Thyroid gland (tissue), 4 donors: ENCODE measurements around the gene CCDC97. TPM values are rescaled to one million over a fixed set of nuclear protein-coding genes. Genes with fewer than 3 reads are reported as not detected.
"Not testable (repeated sequence)": the region's sequence is repeated elsewhere in the genome, so short reads cannot be mapped to it uniquely, and the experiment has no call there.

Experiments used
- DNase-seq, 2 donors: peaks; one replicate each; pipeline ENCODE4 v3.0.0-alpha.2; 2019
- H3K27ac ChIP-seq, 3 donors: fragments of 200-600 bp; sonication (generic); 1 replicate in 2 of 3; 2 replicates in 1 of 3; pipeline ENCODE4 v1.5.1; 2016 to 2019; ENCODE audit warnings: mild to moderate bottlenecking in 1 of 3, moderate library complexity in 1 of 3
- H3K27me3 ChIP-seq: fragments of 200-600 bp; sonication (generic); one replicate; pipeline ENCODE4 v1.5.1; 2019
- H3K36me3 ChIP-seq, 2 donors: fragments of 200-600 bp; sonication (generic); one replicate each; pipeline ENCODE4 v1.5.1; 2016 to 2019
- H3K4me1 ChIP-seq, 2 donors: fragments of 200-600 bp; sonication (generic); one replicate each; pipeline ENCODE4 v1.5.1; 2017 to 2019
- H3K4me3 ChIP-seq, 3 donors: fragments of 200-600 bp; sonication (generic); replicated peaks in 1 of 3; 1 replicate in 2 of 3; 2 replicates in 1 of 3; pipeline ENCODE4 v1.5.1; 2016; ENCODE audit warnings: mild to moderate bottlenecking in 1 of 3
- H3K9me3 ChIP-seq: fragments of 200-600 bp; sonication (generic); one replicate; pipeline ENCODE4 v1.5.1; 2017
- CTCF ChIP-seq, 6 experiments: fragments of 200-600 bp in 3 of 6; fragments of 450-650 bp in 3 of 6; sonication (generic) in 3 of 6; IDR thresholded peaks; one replicate each; pipeline ENCODE4 v1.5.1; 2016 to 2019; ENCODE audit warnings: antibody characterized with exemption in 6 of 6, mild to moderate bottlenecking in 2 of 6, inconsistent platforms in 1 of 6, moderate library complexity in 1 of 6
- POLR2A ChIP-seq, 2 donors: fragments of 450-650 bp; IDR thresholded peaks; one replicate each; pipeline ENCODE4 v1.6.1; 2017; ENCODE audit warnings: antibody characterized with exemption in 2 of 2, mild to moderate bottlenecking in 2 of 2, moderate library complexity in 1 of 2
- WGBS, 2 donors: methylation state at CpG; one replicate each; pipeline ENCODE4 v1.1.5; 2017; 5-methylcytosine and 5-hydroxymethylcytosine counted together
- intact Hi-C: fragments of 100-400 bp; cut with DNase I; formaldehyde crosslinking; loops from one replicate; pipeline ENCODE4 v1.15.1; 2023
- total RNA-seq, 4 donors: library from RNA; depleted of rRNA; stranded (reverse); fragments of >200 nt; gene quantifications; one replicate each; pipeline ENCODE4 v1.2.3, GENCODE V29; 2016

CCDC97 gene
- total RNA-seq, 4 donors from 2014 or later: 10.6 to 22.0 (median 19.3) TPM

- TF ChIP-seq CTCF (IDR thresholded peaks at IDR 0.05): no peak
- TF ChIP-seq POLR2A (IDR thresholded peaks at IDR 0.05): no peak
- no peak overlapping the region for H3K4me3 ChIP-seq
Observed at GRCh38 chr19:41334793-41335192, 24.8 kb downstream of the CCDC97 start.

GRCh38 chr19:41335467-41335866, 25.5 kb downstream of the CCDC97 start:
- TF ChIP-seq POLR2A (IDR thresholded peaks at IDR 0.05): no peak
- no peak for TF ChIP-seq CTCF (IDR thresholded peaks at IDR 0.05)
- intact Hi-C loops: no loop called here
- Histone ChIP-seq H3K9me3 (no peaks in the 10 kb centered on the region), H3K27me3 (no peaks in the 10 kb centered on the region), H3K4me3 (no peak overlapping the region), H3K4me1 (no peaks in the 10 kb centered on the region), H3K27ac (no peak overlapping the region), H3K36me3 (no peaks in the 10 kb centered on the region)
- no peak for DNase-seq
- 92 to 94% methylated on average over 10 of the region's 10 CpGs for WGBS, 2 donors

More at GRCh38 chr19:41334793-41335192, 24.8 kb downstream of the CCDC97 start:
- Histone ChIP-seq H3K27me3 (no peaks in the 10 kb centered on the region), H3K27ac (no peak overlapping the region), H3K4me1 (no peaks in the 10 kb centered on the region), H3K9me3 (no peaks in the 10 kb centered on the region), H3K36me3 (no peaks in the 10 kb centered on the region)
- WGBS, 2 donors: 68 to 72% methylated on average over 5 of the region's 5 CpGs
- DNase-seq: no peak
- intact Hi-C loops: no loop called here

- Histone ChIP-seq H3K4me1 (no peaks in the 10 kb centered on the region), H3K27me3 (no peaks in the 10 kb centered on the region), H3K27ac (no peak overlapping the region), H3K36me3 (peaks cover 0 to 5% of the 10 kb centered on the region in 2 donors), H3K9me3 (no peaks in the 10 kb centered on the region), H3K4me3 (no peak overlapping the region)
- intact Hi-C loops: no loop called here
- TF ChIP-seq POLR2A (IDR thresholded peaks at IDR 0.05) (no peak), CTCF (IDR thresholded peaks at IDR 0.05) (no peak)
- DNase-seq: no peak
- 74 to 79% methylated on average over 5 of the region's 5 CpGs for WGBS, 2 donors
Observed at GRCh38 chr19:41339936-41340335, 30.0 kb downstream of the CCDC97 start.

GRCh38 chr19:41341669-41342490, 31.9 kb downstream of the CCDC97 start:
- Histone ChIP-seq H3K4me3 (no peak overlapping the region), H3K4me1 (no peaks in the 10 kb centered on the region), H3K27ac (no peak overlapping the region), H3K9me3 (no peaks in the 10 kb centered on the region), H3K36me3 (peaks cover 0 to 5% of the 10 kb centered on the region in 2 donors), H3K27me3 (no peaks in the 10 kb centered on the region)
- TF ChIP-seq CTCF (IDR thresholded peaks at IDR 0.05) (peak in 2 of 6 experiments; percentile 13 to 33), POLR2A (IDR thresholded peaks at IDR 0.05) (no peak)
- intact Hi-C loops: no loop called here
- 90 to 91% methylated on average over 16 to 20 of the region's 20 CpGs for WGBS, 2 donors
- DNase-seq: peak; percentile 29 to 47

- 96% methylated on average over 2 of the region's 2 CpGs for WGBS, 2 donors
- H3K36me3 ChIP-seq: peaks cover 0 to 5% of the 10 kb centered on the region in 2 donors
- no peak overlapping the region for H3K27ac ChIP-seq
- H3K9me3 ChIP-seq: no peaks in the 10 kb centered on the region
- H3K27me3 ChIP-seq: no peaks in the 10 kb centered on the region
- no peak overlapping the region for H3K4me3 ChIP-seq
- intact Hi-C loops: no loop called here
- H3K4me1 ChIP-seq: no peaks in the 10 kb centered on the region
- TF ChIP-seq CTCF (IDR thresholded peaks at IDR 0.05) (no peak), POLR2A (IDR thresholded peaks at IDR 0.05) (no peak)
- DNase-seq: no peak
Observed at GRCh38 chr19:41344162-41344561, 34.2 kb downstream of the CCDC97 start.

GRCh38 chr19:41346916-41347315, 36.9 kb downstream of the CCDC97 start:
- H3K36me3 ChIP-seq, H3K27ac ChIP-seq, H3K9me3 ChIP-seq, H3K4me3 ChIP-seq, DNase-seq, H3K4me1 ChIP-seq, intact Hi-C loops, H3K27me3 ChIP-seq: not testable (repeated sequence)
- WGBS, 2 donors: 92 to 94% methylated on average over 9 of the region's 9 CpGs
